Measurements from ENCODE around the gene SNIP1.

GRCh38 chr1:37533317-37534093 lies 20.6 kb downstream of the SNIP1 start:
- TF ChIP-seq CTCF (IDR thresholded peaks at IDR 0.05) (no peak), POLR2A (IDR thresholded peaks at IDR 0.05) (no peak)
